ENCODE results near the gene EPS8L2. TPM values are rescaled to one million over a fixed set of nuclear protein-coding genes. Genes with fewer than 3 reads are reported as not detected.

The EPS8L2 gene
- polyA plus RNA-seq, 5 donors, result 41.3 to 88.7 (median 81.2) TPM

- DNase-seq, result no peak
Measured at GRCh38 chr11:702462-703461, 3.3 kb upstream of the EPS8L2 start.

DNA sequence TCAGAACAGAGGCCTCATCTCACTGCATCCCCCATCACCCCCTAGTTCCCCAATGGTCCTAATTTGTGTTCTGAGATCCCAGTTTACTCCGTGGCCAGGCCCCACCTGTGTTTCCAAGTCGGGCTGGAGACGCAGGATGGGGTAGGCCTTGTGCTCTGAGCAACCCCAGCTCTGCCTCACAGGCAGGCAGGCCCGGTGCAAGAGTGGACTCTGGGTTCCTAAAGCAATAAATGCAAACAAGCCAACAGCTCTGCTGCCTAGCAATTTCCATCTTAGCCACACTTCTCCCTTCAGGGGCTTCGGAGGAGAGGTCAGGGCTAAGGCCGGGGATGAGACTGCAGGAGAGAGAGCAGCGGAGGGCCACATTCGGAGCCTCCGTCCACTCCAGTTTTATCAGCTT, 2.5 kb upstream of the EPS8L2 start:
- no peak for DNase-seq

GRCh38 chr11:704228-704674, 1.8 kb upstream of the EPS8L2 start:
- DNase-seq, result no peak

- DNase-seq, result no peak
Measured at GRCh38 chr11:704781-705645, 1.0 kb upstream of the EPS8L2 start.

DNA sequence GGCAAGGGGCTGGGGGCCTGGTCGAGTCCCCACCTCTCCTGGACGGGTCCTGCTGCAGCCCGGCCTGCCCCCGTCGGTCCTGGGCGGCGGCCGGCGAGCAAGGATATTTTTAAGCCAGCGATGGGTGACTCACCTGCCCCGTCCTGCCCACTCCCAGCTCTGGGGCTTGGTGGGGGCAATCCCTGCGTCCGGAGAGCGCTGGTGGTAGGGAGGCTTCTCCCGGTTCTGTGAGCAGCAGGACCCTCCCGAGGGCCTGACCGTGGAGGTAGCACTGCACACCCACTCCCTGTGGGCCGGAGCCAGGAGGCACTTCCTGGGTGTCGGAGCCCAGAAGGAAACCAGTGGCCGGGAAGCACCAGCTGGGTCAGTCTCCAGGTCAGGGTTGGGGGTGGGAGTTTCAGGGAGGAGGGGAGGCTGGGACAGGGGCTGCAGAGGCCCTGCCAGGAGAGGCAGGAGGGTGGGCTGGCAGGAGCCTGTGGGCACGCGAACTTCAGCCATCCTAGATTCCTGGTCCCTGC, 467 bp downstream of the EPS8L2 start:
- no peak for DNase-seq

DNA sequence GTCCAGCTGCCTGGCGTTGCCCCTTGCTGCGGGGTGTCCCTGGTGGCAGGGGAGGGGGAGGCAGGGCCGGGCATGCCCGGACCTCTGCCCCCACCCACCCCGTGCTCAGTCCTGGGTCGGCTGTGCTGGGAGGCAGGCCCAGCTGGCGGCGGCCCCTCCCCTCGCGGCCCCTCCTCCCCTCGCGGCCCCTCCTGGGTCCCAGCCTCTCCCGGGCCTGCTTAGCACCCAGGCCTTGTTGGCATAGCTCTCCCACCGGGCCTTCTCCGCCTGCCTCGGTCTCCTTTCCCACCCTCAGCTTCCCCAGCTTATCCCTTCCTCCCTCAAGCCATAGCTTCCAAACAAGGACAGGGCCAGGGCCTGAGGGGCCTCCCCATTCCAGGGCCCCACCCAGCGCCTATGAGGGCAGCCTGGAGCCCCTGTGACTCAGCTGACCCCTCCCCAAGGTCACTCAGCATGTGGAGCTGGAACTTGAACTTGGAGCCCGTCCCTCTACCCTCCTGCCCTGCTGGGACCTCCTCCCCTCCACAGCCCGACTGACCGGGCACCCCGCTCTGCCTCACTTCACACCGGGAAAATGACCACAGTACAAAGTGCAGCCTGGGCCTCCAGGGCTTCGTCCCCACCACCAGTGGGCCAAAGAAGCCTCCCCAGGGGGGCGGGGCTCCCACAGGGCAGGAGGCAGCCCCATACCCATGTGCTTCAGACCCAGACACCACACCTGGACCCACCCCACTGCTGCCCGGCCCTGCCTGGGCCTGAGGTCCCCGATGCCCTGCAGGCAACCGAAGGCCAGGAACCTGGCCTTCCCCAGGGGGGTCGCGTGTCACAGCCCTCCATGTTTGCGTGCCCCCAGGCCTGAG, 1.2 kb downstream of the EPS8L2 start:
- DNase-seq, result no peak

GRCh38 chr11:707817-708420, 1.9 kb downstream of the EPS8L2 start:
- no peak for DNase-seq

- DNase-seq, result no peak
Measured at GRCh38 chr11:708511-708910, 2.5 kb downstream of the EPS8L2 start.

DNA sequence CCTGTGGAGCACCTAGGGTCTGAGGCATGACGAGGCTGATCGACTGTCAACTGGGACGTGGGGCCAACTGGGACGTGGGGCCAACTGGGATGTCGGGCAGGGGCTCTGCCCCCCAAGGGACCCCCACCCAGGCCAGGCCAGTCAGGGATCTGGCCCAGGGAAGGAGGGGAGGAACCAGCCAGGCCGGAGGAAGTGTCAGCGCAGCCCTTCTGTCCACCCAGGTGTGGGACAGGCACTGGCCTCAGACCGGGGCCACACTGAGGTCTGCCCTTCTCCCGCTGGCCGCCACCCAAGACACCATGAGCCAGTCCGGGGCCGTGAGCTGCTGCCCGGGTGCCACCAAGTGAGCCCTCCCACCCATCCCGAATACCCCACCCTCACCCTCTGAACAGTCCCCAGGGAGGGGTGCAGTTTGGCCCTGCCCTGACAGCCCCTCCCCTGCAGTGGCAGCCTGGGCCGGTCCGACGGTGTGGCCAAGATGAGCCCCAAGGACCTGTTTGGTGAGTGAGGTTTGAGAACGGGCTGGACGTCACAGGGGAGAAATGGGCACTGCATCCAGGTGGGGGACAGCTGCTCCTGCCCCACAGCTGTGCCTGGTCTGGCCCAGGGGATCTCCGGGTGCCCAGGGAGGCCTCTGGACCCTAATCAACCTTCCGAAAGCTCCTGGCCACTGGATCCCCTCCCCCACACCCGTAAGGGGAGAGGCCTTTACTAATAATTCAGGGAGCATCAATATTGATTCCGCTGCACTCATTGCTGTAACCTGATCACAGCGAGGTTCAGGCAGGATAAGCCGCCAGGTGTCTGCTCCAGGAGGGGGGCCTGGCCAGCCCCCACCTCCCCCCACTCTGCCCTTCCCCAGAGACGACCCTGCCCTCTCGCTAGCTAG, 3.3 kb downstream of the EPS8L2 start:
- DNase-seq, result no peak

- DNase-seq, result no peak
Measured at GRCh38 chr11:714436-714835, 8.4 kb downstream of the EPS8L2 start.

GRCh38 chr11:719214-720016, 13.4 kb downstream of the EPS8L2 start:
- no peak for DNase-seq

DNA sequence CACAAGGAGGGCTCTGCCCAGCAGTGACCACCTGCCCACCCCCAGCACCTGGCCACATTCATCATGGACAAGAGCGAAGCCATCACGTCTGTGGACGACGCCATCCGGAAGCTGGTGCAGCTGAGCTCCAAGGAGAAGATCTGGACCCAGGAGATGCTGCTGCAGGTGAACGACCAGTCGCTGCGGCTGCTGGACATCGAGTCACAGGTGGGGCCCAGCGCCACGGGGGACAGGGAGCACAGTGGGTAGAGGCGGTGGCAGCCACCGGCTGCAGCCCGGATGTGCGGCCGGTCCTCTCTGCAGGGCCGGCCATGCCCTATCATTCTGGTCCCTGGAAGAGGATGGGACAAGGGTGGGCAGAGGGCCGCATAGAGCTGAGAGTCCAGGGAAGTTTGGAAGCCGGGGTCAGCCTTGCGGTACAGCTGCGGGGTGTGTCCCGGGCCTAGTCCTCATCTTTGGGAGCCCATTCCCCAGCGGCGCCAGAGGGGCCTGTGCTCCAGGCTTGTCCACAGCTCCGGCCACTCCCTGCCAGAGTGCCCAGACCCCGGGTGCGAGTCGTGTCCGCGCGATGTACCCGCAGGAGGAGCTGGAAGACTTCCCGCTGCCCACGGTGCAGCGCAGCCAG, 14.1 kb downstream of the EPS8L2 start:
- no peak for DNase-seq

DNA sequence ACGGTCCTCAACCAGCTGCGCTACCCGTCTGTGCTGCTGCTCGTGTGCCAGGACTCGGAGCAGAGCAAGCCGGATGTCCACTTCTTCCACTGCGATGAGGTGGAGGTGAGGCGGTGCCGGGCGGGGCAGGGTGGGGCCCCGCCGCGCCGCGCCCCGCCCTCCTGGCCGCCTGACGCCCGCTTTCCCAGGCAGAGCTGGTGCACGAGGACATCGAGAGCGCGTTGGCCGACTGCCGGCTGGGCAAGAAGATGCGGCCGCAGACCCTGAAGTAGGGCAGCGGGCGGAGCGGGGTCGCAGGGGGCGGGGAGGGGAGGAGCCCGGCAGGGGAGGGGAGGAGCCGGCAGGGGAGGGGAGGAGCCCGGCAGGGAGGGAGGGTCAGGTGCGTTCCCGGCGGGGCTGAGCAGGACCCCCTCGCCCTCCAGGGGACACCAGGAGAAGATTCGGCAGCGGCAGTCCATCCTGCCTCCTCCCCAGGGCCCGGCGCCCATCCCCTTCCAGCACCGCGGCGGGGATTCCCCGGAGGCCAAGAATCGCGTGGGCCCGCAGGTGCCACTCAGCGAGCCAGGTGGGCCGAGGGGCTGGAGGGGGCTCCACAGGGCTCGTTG, 14.7 kb downstream of the EPS8L2 start:
- DNase-seq, result no peak

DNA sequence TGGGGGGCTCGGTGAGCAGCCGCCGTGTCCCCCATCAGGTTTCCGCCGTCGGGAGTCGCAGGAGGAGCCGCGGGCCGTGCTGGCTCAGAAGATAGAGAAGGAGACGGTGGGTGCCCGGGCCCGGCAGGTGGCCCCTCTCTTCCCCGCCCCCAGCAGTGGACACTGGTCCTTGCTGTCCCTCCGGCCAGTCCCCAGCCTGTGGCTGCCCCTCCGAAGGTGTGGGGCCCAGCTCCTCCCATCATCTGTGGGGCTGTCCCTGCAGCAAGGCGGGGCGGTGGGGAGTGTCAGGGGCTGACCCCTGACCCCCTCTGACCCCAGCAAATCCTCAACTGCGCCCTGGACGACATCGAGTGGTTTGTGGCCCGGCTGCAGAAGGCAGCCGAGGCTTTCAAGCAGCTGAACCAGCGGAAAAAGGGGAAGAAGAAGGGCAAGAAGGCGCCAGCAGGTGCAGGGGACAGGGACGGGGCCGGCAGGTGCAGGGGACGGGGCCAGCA, 15.3 kb downstream of the EPS8L2 start:
- DNase-seq, result no peak

GRCh38 chr11:721741-722345, 15.8 kb downstream of the EPS8L2 start:
- no peak for DNase-seq

DNA sequence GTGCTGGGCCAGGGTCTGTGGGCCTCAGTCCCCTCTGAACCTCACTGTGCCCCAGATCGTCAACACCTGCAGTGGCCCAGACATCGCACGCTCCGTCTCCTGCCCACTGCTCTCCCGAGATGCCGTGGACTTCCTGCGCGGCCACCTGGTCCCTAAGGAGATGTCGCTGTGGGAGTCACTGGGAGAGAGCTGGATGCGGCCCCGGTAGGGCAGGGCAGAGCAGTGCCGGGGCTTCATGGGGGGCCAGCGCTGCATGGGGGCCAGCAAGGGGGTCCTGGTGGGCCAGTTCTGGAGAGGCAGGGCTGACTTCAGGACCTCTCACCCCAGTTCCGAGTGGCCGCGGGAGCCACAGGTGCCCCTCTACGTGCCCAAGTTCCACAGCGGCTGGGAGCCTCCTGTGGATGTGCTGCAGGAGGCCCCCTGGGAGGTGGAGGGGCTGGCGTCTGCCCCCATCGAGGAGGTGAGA, 16.3 kb downstream of the EPS8L2 start:
- no peak for DNase-seq

All from right lung (tissue), 5 donors.